GM10248 (cell line): ENCODE results near the gene COL9A2.

Experiments used
- CTCF ChIA-PET: fragments of 300-600 bp; sonication (Branson Sonifier 250); formaldehyde crosslinking; extraction: SDS; loops from one replicate; lab custom pipeline; 2021; ENCODE audit warnings: antibody characterized with exemption; lab: Yijun Ruan, JAX
- POLR2A ChIA-PET: fragments of 350-650 bp; sonication (Branson Sonifier 250); formaldehyde crosslinking; extraction: SDS; loops from one replicate; lab custom pipeline; 2020; ENCODE audit warnings: antibody characterized with exemption; lab: Yijun Ruan, JAX
- DNase-seq: peaks from one replicate; pipeline ENCODE4 v3.0.0; 2012; ENCODE audit errors: extremely low spot score
- CTCF ChIP-seq: IDR thresholded peaks from 2 replicates; pipeline ENCODE4 v1.5.1; 2012; ENCODE audit warnings: mild to moderate bottlenecking, low read depth; ENCODE audit errors: extremely low read depth, missing control alignments, control extremely low read depth

Gene COL9A2

GRCh38 chr1:40257688-40258444 is 59.2 kb downstream of the COL9A2 start, which contains the start of gene ZMPSTE24:
ZMPSTE24 (plus strand) TSS chr1:40258236; CDS start chr1:40258272, 36 bp downstream.
- CTCF ChIA-PET = interaction anchor here (0.6 to 1.4 kb wide), 4 partner anchors 24 to 147 kb away, joined by 3 read pairs; no protein-coding TSS in a partner anchor
- POLR2A ChIA-PET = interaction anchor here (0.6 kb wide), 1 partner anchor 29 kb away, joined by 5 read pairs; no protein-coding TSS in a partner anchor
- DNase-seq = peak; percentile 91
- TF ChIP-seq CTCF = no peak

- DNase-seq = no peak
- ChIA-PET CTCF (interaction anchor here (0.6 to 2.4 kb wide), 5 partner anchors 14 to 224 kb away, joined by 3 to 11 read pairs (median 3); no protein-coding TSS in a partner anchor), POLR2A (interaction anchor here (0.6 kb wide), 1 partner anchor 28 kb away, joined by 5 read pairs; no protein-coding TSS in a partner anchor)
- peak; percentile 2 for TF ChIP-seq CTCF
Measured at GRCh38 chr1:40257313-40257687, 59.8 kb downstream of the COL9A2 start.

- no peak for DNase-seq
- CTCF ChIA-PET = interaction anchor here (0.7 to 2.4 kb wide), 8 partner anchors 10 to 223 kb away, joined by 3 to 11 read pairs (median 3); no protein-coding TSS in a partner anchor
- TF ChIP-seq CTCF = no peak
- POLR2A ChIA-PET = interaction anchor here (0.5 kb wide), 1 partner anchor 198 kb away, joined by 3 read pairs; no protein-coding TSS in a partner anchor
Measured at GRCh38 chr1:40256401-40257084, 60.5 kb downstream of the COL9A2 start.

GRCh38 chr1:40255231-40255630 is 61.9 kb downstream of the COL9A2 start:
- ChIA-PET CTCF (interaction anchor here (1.4 to 2.4 kb wide), 2 partner anchors 12 to 19 kb away, joined by 3 to 11 read pairs; no protein-coding TSS in a partner anchor), POLR2A (no interaction called here)
- no peak for DNase-seq
- no peak for TF ChIP-seq CTCF

GRCh38 chr1:40252601-40253000 is 64.5 kb downstream of the COL9A2 start:
- no peak for DNase-seq
- no peak for TF ChIP-seq CTCF
- ChIA-PET POLR2A (no interaction called here), CTCF (interaction anchor here (1.2 to 1.9 kb wide), 2 partner anchors 62 to 174 kb away, joined by 3 to 4 read pairs; no protein-coding TSS in a partner anchor)

- CTCF ChIA-PET = interaction anchor here (1.0 to 1.2 kb wide), 2 partner anchors 9 to 173 kb away, joined by 3 read pairs; no protein-coding TSS in a partner anchor
- POLR2A ChIA-PET = no interaction called here
- no peak for DNase-seq
- no peak for TF ChIP-seq CTCF
Measured at GRCh38 chr1:40251456-40251855, 65.6 kb downstream of the COL9A2 start.
